Ovary (tissue), 9 donors: Measurements from ENCODE around the gene MESD. TPM values are rescaled to one million over a fixed set of nuclear protein-coding genes. Genes with fewer than 3 reads are reported as not detected.

Source experiments
- DNase-seq, 5 donors: peaks; one replicate each; pipeline ENCODE4 v3.0.0-alpha.2; 2019 to 2020
- H3K27ac ChIP-seq, 2 donors: fragments of 200-600 bp; one replicate each; pipeline versions ENCODE4 v1.5.1 to v1.8.0; 2019 to 2022
- H3K27me3 ChIP-seq: fragments of 200-600 bp; one replicate; pipeline ENCODE4 v1.8.0; 2022
- H3K36me3 ChIP-seq: fragments of 200-600 bp; sonication (generic); one replicate; pipeline ENCODE4 v1.5.1; 2019
- H3K4me1 ChIP-seq: one replicate; pipeline ENCODE4 v1.8.1; 2013; ENCODE audit warnings: mild to moderate bottlenecking, moderate library complexity; ENCODE audit not compliant: insufficient read depth
- H3K4me3 ChIP-seq: fragments of 200-600 bp; sonication (generic); one replicate; pipeline ENCODE4 v1.5.1; 2017
- H3K9me3 ChIP-seq, 2 donors: fragments of 200-600 bp in 1 of 2; sonication (generic) in 1 of 2; one replicate each; pipeline versions ENCODE4 v1.5.1 to v1.8.1; 2013 to 2019; ENCODE audit warnings: mild to moderate bottlenecking in 1 of 2, moderate library complexity in 1 of 2
- EP300 ChIP-seq: sonication (generic); formaldehyde crosslinking; IDR thresholded peaks from one replicate; pipeline ENCODE4 v1.6.1; 2017; ENCODE audit warnings: antibody characterized with exemption
- POLR2A ChIP-seq: fragments of 450-650 bp; IDR thresholded peaks from one replicate; pipeline ENCODE4 v1.6.1; 2017; ENCODE audit warnings: antibody characterized with exemption, mild to moderate bottlenecking, moderate library complexity
- WGBS, 3 donors: extraction: QIAGEN DNeasy Blood & Tissue Kit in 1 of 3; methylation state at CpG; one replicate each; pipeline versions ENCODE4 v1.1.5 to v1.1.7; 2013 to 2017; 5-methylcytosine and 5-hydroxymethylcytosine counted together
- intact Hi-C, 4 donors: fragments of 100-400 bp; cut with DNase I; formaldehyde crosslinking; loops; one replicate each; pipeline versions ENCODE4 v1.11.0 to v1.15.1; 2022 to 2023
- polyA plus RNA-seq, 2 donors: library from polyadenylated mRNA; stranded (reverse); fragments of 200-250 nt in 1 of 2; fragments of 350-450 nt in 1 of 2; fragmentation: Illumina TruSeq in 1 of 2; extraction: RNeasy Lipid Tissue Mini Kit (QIAGEN cat#74804) in 1 of 2; gene quantifications; one replicate each; pipeline ENCODE4 v1.2.3, GENCODE V29; 2013 to 2014
- total RNA-seq, 7 donors: library from RNA; depleted of rRNA in 2 of 7; stranded (reverse); fragments of >200 nt in 2 of 7; fragmentation: NEBNext Ultra II Directional in 3 of 7; extraction: Animal tissue kit (Norgen Biotek cat#: 25700) in 3 of 7; gene quantifications; one replicate each; pipeline versions ENCODE4 v1.1.0 to v1.2.4, GENCODE V29; 2016 to 2023
- TF ChIP-seq, protein P1 (sequence below), 3 donors: fragments of 450-650 bp in 2 of 3; fragments of 200-600 bp in 1 of 3; IDR thresholded peaks; one replicate each; pipeline versions ENCODE4 v1.5.1 to v1.8.0; 2016 to 2022; ENCODE audit warnings: antibody characterized with exemption in 3 of 3, mild to moderate bottlenecking in 1 of 3
- donor health status: DM: no; HTN: no; CAD: no; lungs with moderate emphysema.
- donor health status: DM: no; HTN: no; CAD: no.
- donor health status: Bipolar disorder and iron deficiency.
- donor health status: DM: yes; HTN: yes; CAD: no.
- donor health status: DM: no; HTN: no; CAD: no.
- donor health status: DM: yes; HTN: yes; CAD: no.

Gene MESD
- total and polyA plus RNA-seq, 9 donors: 18.0 to 34.8 (median 29.3) TPM

DNA sequence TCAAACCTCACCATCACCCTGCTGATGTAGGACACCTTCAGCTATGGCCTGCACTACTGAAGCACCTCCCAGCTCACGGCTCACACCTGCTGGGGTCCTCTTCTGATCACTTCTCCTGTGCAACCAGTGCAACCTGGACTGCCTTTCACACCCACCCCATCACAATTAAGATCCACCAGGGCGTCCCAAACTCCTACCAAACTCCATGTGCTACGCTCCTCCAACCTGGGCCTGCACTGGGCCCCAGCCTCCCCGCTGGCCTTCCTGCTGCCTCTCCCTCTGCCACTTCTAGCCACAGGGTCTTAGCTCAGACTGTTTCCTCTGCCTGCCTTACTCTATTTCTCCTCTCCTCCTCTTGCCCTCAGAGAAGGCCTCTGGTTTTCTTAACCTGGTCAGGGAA is 12.8 kb downstream of the MESD start:
- intact Hi-C loops: loop anchor here in 2 of 4 donors (5.0 to 10.0 kb wide), 3 partner anchors 192 to 515 kb away; no protein-coding TSS in a partner anchor
- 91 to 97% (median 96%) methylated on average over 4 of the region's 4 CpGs for WGBS, 3 donors
- Histone ChIP-seq H3K4me1 (peaks cover 2% of the 10 kb centered on the region), H3K36me3 (no peaks in the 10 kb centered on the region), H3K27me3 (no peaks in the 10 kb centered on the region), H3K27ac (no peak overlapping the region), H3K4me3 (no peak overlapping the region), H3K9me3 (no peaks in the 10 kb centered on the region)
- DNase-seq: no peak
- TF ChIP-seq, protein P1, sequence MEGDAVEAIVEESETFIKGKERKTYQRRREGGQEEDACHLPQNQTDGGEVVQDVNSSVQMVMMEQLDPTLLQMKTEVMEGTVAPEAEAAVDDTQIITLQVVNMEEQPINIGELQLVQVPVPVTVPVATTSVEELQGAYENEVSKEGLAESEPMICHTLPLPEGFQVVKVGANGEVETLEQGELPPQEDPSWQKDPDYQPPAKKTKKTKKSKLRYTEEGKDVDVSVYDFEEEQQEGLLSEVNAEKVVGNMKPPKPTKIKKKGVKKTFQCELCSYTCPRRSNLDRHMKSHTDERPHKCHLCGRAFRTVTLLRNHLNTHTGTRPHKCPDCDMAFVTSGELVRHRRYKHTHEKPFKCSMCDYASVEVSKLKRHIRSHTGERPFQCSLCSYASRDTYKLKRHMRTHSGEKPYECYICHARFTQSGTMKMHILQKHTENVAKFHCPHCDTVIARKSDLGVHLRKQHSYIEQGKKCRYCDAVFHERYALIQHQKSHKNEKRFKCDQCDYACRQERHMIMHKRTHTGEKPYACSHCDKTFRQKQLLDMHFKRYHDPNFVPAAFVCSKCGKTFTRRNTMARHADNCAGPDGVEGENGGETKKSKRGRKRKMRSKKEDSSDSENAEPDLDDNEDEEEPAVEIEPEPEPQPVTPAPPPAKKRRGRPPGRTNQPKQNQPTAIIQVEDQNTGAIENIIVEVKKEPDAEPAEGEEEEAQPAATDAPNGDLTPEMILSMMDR (IDR thresholded peaks at IDR 0.05): no peak

DNA sequence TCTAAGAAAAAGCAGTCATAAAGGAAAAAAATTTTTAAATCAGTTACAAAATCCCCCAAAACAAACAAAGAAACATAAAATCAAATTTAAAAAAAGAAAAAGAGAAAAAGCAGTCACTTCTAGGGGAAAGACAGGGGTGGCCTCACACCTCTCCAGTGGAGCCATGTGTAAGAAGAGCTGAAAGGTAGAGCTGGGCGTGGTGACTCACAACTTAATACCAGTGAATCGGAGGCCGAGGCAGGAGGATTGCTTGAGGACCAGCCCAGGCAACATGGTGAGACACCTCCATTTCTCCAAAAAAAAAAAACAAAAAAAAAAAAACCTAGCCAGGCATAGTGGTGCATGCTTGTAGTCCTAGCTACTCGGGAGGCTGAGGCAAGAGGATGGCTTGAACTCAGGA is 14.7 kb downstream of the MESD start:
- intact Hi-C loops: loop anchor here in 2 of 4 donors (5.0 to 10.0 kb wide), 5 partner anchors 190 to 523 kb away; no protein-coding TSS in a partner anchor
- H3K4me3 ChIP-seq: no peak overlapping the region
- H3K36me3 ChIP-seq: no peaks in the 10 kb centered on the region
- H3K27me3 ChIP-seq: no peaks in the 10 kb centered on the region
- TF ChIP-seq POLR2A: no peak
- TF ChIP-seq, protein P1 (IDR thresholded peaks at IDR 0.05): no peak
- TF ChIP-seq EP300: no peak
- 92 to 98% (median 98%) methylated on average over 4 of the region's 4 CpGs for WGBS, 3 donors
- no peak for DNase-seq
- H3K27ac ChIP-seq: no peak overlapping the region
- no peaks in the 10 kb centered on the region for H3K9me3 ChIP-seq
- peaks cover 2% of the 10 kb centered on the region for H3K4me1 ChIP-seq

DNA sequence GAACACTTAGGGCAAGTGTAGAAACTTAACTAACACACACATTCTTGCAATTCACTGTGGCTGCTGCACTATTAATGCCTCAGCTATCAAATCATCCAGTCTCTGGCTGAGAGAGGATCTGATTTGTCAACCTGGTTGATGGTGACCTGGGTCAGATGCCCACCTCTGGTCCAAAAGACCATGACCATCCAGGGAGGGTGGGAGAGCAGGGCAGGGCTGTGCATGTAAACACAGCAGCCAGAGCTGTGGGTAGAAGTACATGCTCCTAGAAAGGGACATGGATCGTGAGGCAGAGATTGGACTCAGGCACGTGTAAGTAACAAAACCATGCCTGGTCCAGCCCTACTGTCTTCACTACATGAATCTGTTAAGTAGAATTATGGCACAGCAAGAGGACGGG is 17.3 kb downstream of the MESD start:
- no peak for DNase-seq
- H3K9me3 ChIP-seq: no peaks in the 10 kb centered on the region
- H3K4me1 ChIP-seq: peaks cover 4% of the 10 kb centered on the region
- H3K27ac ChIP-seq: no peak overlapping the region
- no peak for TF ChIP-seq EP300
- TF ChIP-seq POLR2A: no peak
- TF ChIP-seq, protein P1 (IDR thresholded peaks at IDR 0.05): no peak
- H3K4me3 ChIP-seq: no peak overlapping the region
- no peaks in the 10 kb centered on the region for H3K27me3 ChIP-seq
- H3K36me3 ChIP-seq: no peaks in the 10 kb centered on the region
- 88 to 93% (median 88%) methylated on average over 3 of the region's 3 CpGs for WGBS, 3 donors
- intact Hi-C loops: loop anchor here in 2 of 4 donors (5.0 to 10.0 kb wide), 4 partner anchors 187 to 520 kb away; no protein-coding TSS in a partner anchor

DNA sequence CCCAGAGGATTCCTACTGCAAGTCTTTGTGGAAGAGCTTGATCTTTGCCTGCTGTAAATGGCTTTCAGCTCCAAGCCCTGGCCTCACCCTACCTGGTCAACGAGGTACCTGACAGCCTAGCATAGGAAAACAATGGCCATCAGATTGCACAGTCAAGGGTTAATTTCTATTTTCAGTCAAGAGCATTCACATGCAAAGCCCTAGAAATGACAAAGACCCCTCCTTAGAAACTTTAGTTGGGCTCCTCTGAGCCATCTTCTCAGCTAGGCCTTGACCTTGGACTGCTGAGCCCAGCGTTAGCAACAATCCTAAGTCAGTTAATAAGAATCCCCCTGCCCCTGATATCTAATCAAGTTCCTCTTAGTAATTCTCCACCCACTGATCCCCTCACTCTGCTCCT is 18.5 kb downstream of the MESD start:
- Histone ChIP-seq H3K27ac (no peak overlapping the region), H3K4me1 (peaks cover 5% of the 10 kb centered on the region), H3K9me3 (no peaks in the 10 kb centered on the region), H3K4me3 (no peak overlapping the region), H3K36me3 (no peaks in the 10 kb centered on the region), H3K27me3 (no peaks in the 10 kb centered on the region)
- TF ChIP-seq EP300: no peak
- TF ChIP-seq, protein P1 (IDR thresholded peaks at IDR 0.05): no peak
- no peak for TF ChIP-seq POLR2A
- intact Hi-C loops: loop anchor here in 2 of 4 donors (5.0 to 10.0 kb wide), 4 partner anchors 186 to 519 kb away; no protein-coding TSS in a partner anchor
- no peak for DNase-seq
- WGBS, 3 donors: 53 to 62% (median 53%) methylated on average over 2 of the region's 2 CpGs
